ENCODE results near the gene EFCAB11. TPM values are rescaled to one million over a fixed set of nuclear protein-coding genes. Genes with fewer than 3 reads are reported as not detected.
A peak's percentile ranks its signal among the peaks of the same experiment; 100 is the strongest.

The EFCAB11 gene
- total and polyA plus RNA-seq, 2 of the 4 experiments (the other 2 are of a cell fraction): 2.2 to 5.3 TPM

- Histone ChIP-seq H2BK20ac (ENCODE audit: low read depth, low read length) (peak overlapping the region; percentile 90), H3K14ac (replicated peaks; ENCODE audit: low read depth, low read length) (peak overlapping the region; percentile 64), H3K79me1 (ENCODE audit: low read depth in 1 of 2, low read length in 2 of 2) (peaks cover 0 to 6% of the 10 kb centered on the region in 2 experiments; a peak in 2 of 4 replicates), H3K23ac (ENCODE audit: low read depth, low read length) (peak overlapping the region; percentile 23; the same call in 1 of the 2 replicates), H3K4me2 (ENCODE audit: low read depth, low read length) (no peak overlapping the region), H3K27ac (ENCODE audit: insufficient read depth, low read length) (no peak overlapping the region), H3K18ac (ENCODE audit: low read depth, low read length) (peak overlapping the region; percentile 72; the same call in 1 of the 2 replicates), H3K4me3 (ENCODE audit: insufficient read depth, low read depth, low read length) (no peak overlapping the region), H3K9me3 (ENCODE audit: control insufficient read depth, insufficient read depth, low read length) (no peaks in the 10 kb centered on the region), H4K5ac (ENCODE audit: low read depth, low read length) (peak overlapping the region; percentile 67), H4K8ac (ENCODE audit: low read depth in 2 of 2, low read length in 2 of 2) (peak overlapping the region in 1 of 2 experiments; percentile 76; a peak in 2 of 4 replicates), H3K9ac (ENCODE audit: low read depth, low read length) (no peak overlapping the region), H2AK9ac (replicated peaks; ENCODE audit: low read depth, low read length, poor library complexity) (no peak overlapping the region), H2AFZ (replicated peaks; ENCODE audit: low read length, poor library complexity) (no peak overlapping the region), H3K4me1 (ENCODE audit: control insufficient read depth, insufficient read depth, low read length) (peaks cover 18% of the 10 kb centered on the region), H4K91ac (ENCODE audit: insufficient read depth, low read depth, low read length) (peak overlapping the region; percentile 65), H2BK5ac (ENCODE audit: low read depth, low read length, poor library complexity, severe bottlenecking) (peak overlapping the region; percentile 88), H3K9me1 (ENCODE audit: insufficient read depth, low read length) (peaks cover 34% of the 10 kb centered on the region), H2AK5ac (ENCODE audit: low read depth, low read length) (peak overlapping the region; percentile 76), H3K27me3 (ENCODE audit: control insufficient read depth, insufficient read depth, low read length) (no peaks in the 10 kb centered on the region), H2BK15ac (ENCODE audit: low read depth, low read length) (peak overlapping the region; percentile 84; the same call in 2 of the 3 replicates), H3K4ac (ENCODE audit: low read depth, low read length) (peak overlapping the region; percentile 97), H3K56ac (ENCODE audit: extremely low read depth, insufficient read depth, low read length) (no peak overlapping the region), H4K20me1 (ENCODE audit: insufficient read depth, low read length) (no peaks in the 10 kb centered on the region), H2BK120ac (ENCODE audit: low read depth, low read length) (peak overlapping the region; percentile 86), H3K36me3 (ENCODE audit: control insufficient read depth, insufficient read depth, low read length) (no peaks in the 10 kb centered on the region)
- intact Hi-C loops (cut with micrococcal nuclease) (no loop called here), dilution Hi-C loops (cut with HindIII; ENCODE audit: low sequenced_read_pairs, unreplicated experiment) (no loop called here), in situ Hi-C loops (cut with MboI; ENCODE audit: low sequenced_read_pairs) (no loop called here)
- WGBS, 2 experiments (ENCODE audit: extremely low coverage in 2 of 2, insufficient read length in 1 of 2): no CpG with 5 or more reads among the region's 3 CpGs
- TF ChIP-seq RFX5 (IDR thresholded peaks at IDR 0.05; ENCODE audit: low read depth, low read length) (no peak), MAZ (IDR thresholded peaks at IDR 0.05; ENCODE audit: borderline replicate concordance, low read depth, low read length) (no peak), CTCF (conservative IDR thresholded peaks at IDR 0.05; ENCODE audit: low read depth, low read length) (no peak), BHLHE40 (IDR thresholded peaks at IDR 0.05; ENCODE audit: low read depth, low read length) (no peak), MXI1 (IDR thresholded peaks at IDR 0.05; ENCODE audit: borderline replicate concordance, low read depth, low read length) (no peak), POLR2A (IDR thresholded peaks at IDR 0.05; ENCODE audit: low read depth, low read length) (no peak), ELK1 (IDR thresholded peaks at IDR 0.05; ENCODE audit: borderline replicate concordance, low read depth, low read length) (no peak), RCOR1 (IDR thresholded peaks at IDR 0.05; ENCODE audit: insufficient replicate concordance, low read length) (no peak), CHD1 (IDR thresholded peaks at IDR 0.05; ENCODE audit: low read depth, low read length) (no peak), RAD21 (IDR thresholded peaks at IDR 0.05; ENCODE audit: low read length) (no peak), USF2 (IDR thresholded peaks at IDR 0.05; ENCODE audit: low read depth, low read length) (no peak), CEBPB (IDR thresholded peaks at IDR 0.05; ENCODE audit: low read depth, low read length) (no peak), MAFK (IDR thresholded peaks at IDR 0.05; ENCODE audit: low read depth, low read length) (no peak), SMC3 (IDR thresholded peaks at IDR 0.05; ENCODE audit: low read depth, low read length) (no peak), FOS (IDR thresholded peaks at IDR 0.05; ENCODE audit: low read depth, low read length) (no peak)
- DNase-seq: peak; percentile 37
- BruUV-seq (replicated peaks): no TSS peak
- CTCF ChIA-PET: interaction anchor here (1.0 kb wide), 1 partner anchor 894 kb away, joined by 3 read pairs; no protein-coding TSS in a partner anchor
- ATAC-seq (ENCODE audit: low read depth): no peak
- POLR2A ChIA-PET (ENCODE audit: unreplicated experiment): no interaction called here
Measured at GRCh38 chr14:89921346-89921745, 33.2 kb downstream of the EFCAB11 start.
